NCI-H2196 treated with DMSO at 0.1 percent for 48 hours (cell line): ENCODE results near the gene MYO1A.
A peak's percentile ranks its signal among the peaks of the same experiment; 100 is the strongest.

Experiments used
- DNase-seq: peaks from one replicate; lab custom pipeline; 2025; ENCODE audit not compliant: unreplicated experiment; lab: John Stamatoyannopoulos, UW

MYO1A gene

GRCh38 chr12:57049890-57050289 lies at the start of gene MYO1A:
TSS of gene MYO1A (minus strand) at chr12:57050129. CDS start at chr12:57048323, 1,806 bp downstream.
- DNase-seq, result no peak

GRCh38 chr12:57099047-57099714 lies 49.3 kb upstream of the MYO1A start:
- DNase-seq, result no peak

GRCh38 chr12:57098546-57098945 lies 48.6 kb upstream of the MYO1A start:
- no peak for DNase-seq

- DNase-seq, result no peak
These were observed 47.6 kb upstream of the MYO1A start for GRCh38 chr12:57097554-57097835.

- DNase-seq, result no peak
These were observed 47.0 kb upstream of the MYO1A start for GRCh38 chr12:57096748-57097553.

- no peak for DNase-seq
These were observed 46.2 kb upstream of the MYO1A start for GRCh38 chr12:57096099-57096572.

- DNase-seq, result no peak
These were observed 45.5 kb upstream of the MYO1A start for GRCh38 chr12:57095440-57095839.

- no peak for DNase-seq
These were observed 44.6 kb upstream of the MYO1A start for GRCh38 chr12:57094208-57095160.

GRCh38 chr12:57093415-57094207 lies 43.7 kb upstream of the MYO1A start:
- no peak for DNase-seq

- DNase-seq, result no peak
These were observed 43.0 kb upstream of the MYO1A start for GRCh38 chr12:57092876-57093414.

GRCh38 chr12:57092529-57092862 lies 42.6 kb upstream of the MYO1A start:
- DNase-seq, result no peak

GRCh38 chr12:57091638-57092528 lies 42.0 kb upstream of the MYO1A start:
- DNase-seq, result no peak

GRCh38 chr12:57090924-57091637 lies 41.2 kb upstream of the MYO1A start:
- DNase-seq, result no peak

- no peak for DNase-seq
These were observed 40.6 kb upstream of the MYO1A start for GRCh38 chr12:57090490-57090889.

- no peak for DNase-seq
These were observed 39.6 kb upstream of the MYO1A start for GRCh38 chr12:57089271-57090245.

- peak; percentile 87 for DNase-seq
These were observed 38.7 kb upstream of the MYO1A start, which contains the start of gene NAB2 for GRCh38 chr12:57088354-57089270. TSS of gene NAB2 (plus strand) at chr12:57089114. CDS start at chr12:57089272, 158 bp downstream.
